CD14-positive monocyte (primary cell): ENCODE results near the gene CDSN. TPM values are rescaled to one million over a fixed set of nuclear protein-coding genes. Genes with fewer than 3 reads are reported as not detected.

Source experiments
- DNase-seq, 3 donors: peaks; one replicate each; pipeline ENCODE4 v3.0.0-alpha.2; 2011 to 2022
- H2AFZ ChIP-seq: 2 replicates; pipeline ENCODE4 v1.6.0; 2012; ENCODE audit warnings: mild to moderate bottlenecking, low read depth, low read length, inconsistent platforms; ENCODE audit not compliant: insufficient read depth, poor library complexity, severe bottlenecking
- H3K27ac ChIP-seq, 2 donors: 1 replicate in 1 of 2; 2 replicates in 1 of 2; pipeline ENCODE4 v1.5.1; 2012 to 2013; ENCODE audit warnings: low read length in 2 of 2, control low read depth in 1 of 2, inconsistent platforms in 1 of 2, low read depth in 1 of 2, mild to moderate bottlenecking in 1 of 2
- H3K27me3 ChIP-seq, 2 donors: one replicate each; pipeline versions ENCODE4 v1.6.0 to v1.6.1; 2011 to 2013; ENCODE audit warnings: low read length in 2 of 2; ENCODE audit not compliant: control insufficient read depth in 2 of 2, insufficient read depth in 2 of 2
- H3K36me3 ChIP-seq, 2 donors: replicated peaks in 1 of 2; 1 replicate in 1 of 2; 2 replicates in 1 of 2; pipeline versions ENCODE4 v1.5.1 to v1.6.1; 2012 to 2013; ENCODE audit warnings: low read length in 2 of 2, control low read depth in 1 of 2, inconsistent platforms in 1 of 2, mild to moderate bottlenecking in 1 of 2; ENCODE audit not compliant: insufficient read depth in 2 of 2, control insufficient read depth in 1 of 2
- H3K4me1 ChIP-seq, 2 donors: 1 replicate in 1 of 2; 2 replicates in 1 of 2; pipeline versions ENCODE4 v1.5.1 to v1.6.1; 2012 to 2013; ENCODE audit warnings: low read length in 2 of 2, control low read depth in 1 of 2, inconsistent platforms in 1 of 2, mild to moderate bottlenecking in 1 of 2, moderate library complexity in 1 of 2; ENCODE audit not compliant: insufficient read depth in 2 of 2, control insufficient read depth in 1 of 2
- H3K4me2 ChIP-seq: replicated peaks from 2 replicates; pipeline ENCODE3; 2012; ENCODE audit warnings: low read length, moderate library complexity, mild to moderate bottlenecking; ENCODE audit not compliant: poor library complexity, severe bottlenecking; ENCODE audit errors: extremely low read depth
- H3K4me3 ChIP-seq, 3 experiments: fragments of 200-600 bp in 1 of 3; sonication (generic) in 1 of 3; replicated peaks in 1 of 3; 1 replicate in 2 of 3; 2 replicates in 1 of 3; pipeline ENCODE4 v1.5.1; 2011 to 2013; ENCODE audit warnings: low read length in 3 of 3, mild to moderate bottlenecking in 3 of 3, control low read depth in 2 of 3, low read depth in 2 of 3, inconsistent platforms in 1 of 3, moderate library complexity in 1 of 3
- H3K79me2 ChIP-seq: 2 replicates; pipeline ENCODE4 v1.6.0; 2012; ENCODE audit warnings: mild to moderate bottlenecking, control low read depth, inconsistent platforms, low read length, moderate library complexity; ENCODE audit not compliant: insufficient read depth
- H3K9ac ChIP-seq: 2 replicates; pipeline ENCODE4 v1.6.0; 2017; ENCODE audit warnings: low read length, mild to moderate bottlenecking; ENCODE audit not compliant: insufficient read depth, poor library complexity, severe bottlenecking
- H3K9me3 ChIP-seq, 2 donors: replicated peaks in 1 of 2; 1 replicate in 1 of 2; 2 replicates in 1 of 2; pipeline versions ENCODE4 v1.5.1 to v1.6.1; 2012 to 2013; ENCODE audit warnings: low read length in 2 of 2, control low read depth in 1 of 2; ENCODE audit not compliant: control insufficient read depth in 1 of 2, insufficient read depth in 1 of 2
- H4K20me1 ChIP-seq: 2 replicates; pipeline ENCODE4 v1.6.0; 2012; ENCODE audit warnings: mild to moderate bottlenecking, low read length, control low read depth, moderate library complexity; ENCODE audit not compliant: insufficient read depth
- H3K27ac Mint-ChIP-seq, 7 donors: one replicate each; pipeline ENCODE4 v1.8.0; 2020; ENCODE audit warnings: mild to moderate bottlenecking in 7 of 7, mixed read lengths in 7 of 7, moderate library complexity in 6 of 7, inconsistent platforms in 2 of 7
- H3K27me3 Mint-ChIP-seq, 3 donors: one replicate each; pipeline ENCODE4 v1.8.0; 2021 to 2022; ENCODE audit warnings: low read depth in 3 of 3, mild to moderate bottlenecking in 3 of 3, mixed read lengths in 3 of 3, moderate library complexity in 3 of 3, inconsistent platforms in 1 of 3
- H3K36me3 Mint-ChIP-seq, 2 donors: one replicate each; pipeline ENCODE4 v1.8.0; 2020; ENCODE audit warnings: mixed read lengths in 2 of 2, inconsistent platforms in 1 of 2, mild to moderate bottlenecking in 1 of 2
- H3K4me1 Mint-ChIP-seq: one replicate; pipeline ENCODE4 v1.8.0; 2020; ENCODE audit warnings: mild to moderate bottlenecking, mixed read lengths
- H3K4me3 Mint-ChIP-seq, 2 donors: one replicate each; pipeline ENCODE4 v1.8.0; 2020; ENCODE audit warnings: mild to moderate bottlenecking in 2 of 2, mixed read lengths in 2 of 2, moderate library complexity in 1 of 2
- H3K9me3 Mint-ChIP-seq, 7 donors: one replicate each; pipeline ENCODE4 v1.8.0; 2020 to 2022; ENCODE audit warnings: mixed read lengths in 7 of 7, mild to moderate bottlenecking in 6 of 7, moderate library complexity in 6 of 7, inconsistent platforms in 2 of 7
- WGBS: methylation state at CpG from one replicate; pipeline ENCODE4 v1.1.5; 2013; ENCODE audit warnings: missing lambda C conversion rate; ENCODE audit not compliant: insufficient coverage; 5-methylcytosine and 5-hydroxymethylcytosine counted together
- intact Hi-C, 2 donors: fragments of 100-400 bp; cut with micrococcal nuclease; formaldehyde crosslinking; loops; one replicate each; pipeline versions ENCODE4 v1.15.0 to v1.15.1; 2023
- polyA plus RNA-seq, 3 donors: library from polyadenylated mRNA; depleted of rRNA in 1 of 3; unstranded in 2 of 3; stranded (reverse) in 1 of 3; fragments of 300-500 nt in 2 of 3; fragments of >200 nt in 1 of 3; fragmentation: Illumina TruSeq in 2 of 3; gene quantifications; 1 replicate in 2 of 3; 2 replicates in 1 of 3; pipeline ENCODE4 v1.2.3, GENCODE V29; 2012 to 2021
- TF ChIP-seq, protein P1 (sequence below): fragments of 200-600 bp; IDR thresholded peaks from one replicate; pipeline ENCODE4 v1.8.0; 2022; ENCODE audit warnings: antibody characterized with exemption, mild to moderate bottlenecking

CDSN gene
- polyA plus RNA-seq, 3 donors = not detected

- Mint-ChIP-seq H3K27ac (peak overlapping the region in 1 of 7 donors; percentile 66), H3K36me3 (no peaks in the 10 kb centered on the region), H3K27me3 (peaks cover 12 to 14% (median 13%) of the 10 kb centered on the region in 3 donors), H3K9me3 (peaks cover 0 to 2% (median 0%) of the 10 kb centered on the region in 7 donors), H3K4me3 (no peak overlapping the region), H3K4me1 (peaks cover 41% of the 10 kb centered on the region)
- intact Hi-C loops = no loop called here
- no peak overlapping the region for H2AFZ ChIP-seq
- TF ChIP-seq, protein P1, sequence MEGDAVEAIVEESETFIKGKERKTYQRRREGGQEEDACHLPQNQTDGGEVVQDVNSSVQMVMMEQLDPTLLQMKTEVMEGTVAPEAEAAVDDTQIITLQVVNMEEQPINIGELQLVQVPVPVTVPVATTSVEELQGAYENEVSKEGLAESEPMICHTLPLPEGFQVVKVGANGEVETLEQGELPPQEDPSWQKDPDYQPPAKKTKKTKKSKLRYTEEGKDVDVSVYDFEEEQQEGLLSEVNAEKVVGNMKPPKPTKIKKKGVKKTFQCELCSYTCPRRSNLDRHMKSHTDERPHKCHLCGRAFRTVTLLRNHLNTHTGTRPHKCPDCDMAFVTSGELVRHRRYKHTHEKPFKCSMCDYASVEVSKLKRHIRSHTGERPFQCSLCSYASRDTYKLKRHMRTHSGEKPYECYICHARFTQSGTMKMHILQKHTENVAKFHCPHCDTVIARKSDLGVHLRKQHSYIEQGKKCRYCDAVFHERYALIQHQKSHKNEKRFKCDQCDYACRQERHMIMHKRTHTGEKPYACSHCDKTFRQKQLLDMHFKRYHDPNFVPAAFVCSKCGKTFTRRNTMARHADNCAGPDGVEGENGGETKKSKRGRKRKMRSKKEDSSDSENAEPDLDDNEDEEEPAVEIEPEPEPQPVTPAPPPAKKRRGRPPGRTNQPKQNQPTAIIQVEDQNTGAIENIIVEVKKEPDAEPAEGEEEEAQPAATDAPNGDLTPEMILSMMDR = no peak
- no peak for DNase-seq
- no peaks in the 10 kb centered on the region for H3K79me2 ChIP-seq
- H3K4me2 ChIP-seq = no peak overlapping the region
- H4K20me1 ChIP-seq = no peaks in the 10 kb centered on the region
- H3K9ac ChIP-seq = no peak overlapping the region
- H3K36me3 ChIP-seq = no peaks in the 10 kb centered on the region
- no peak overlapping the region for H3K4me3 ChIP-seq
- no peaks in the 10 kb centered on the region for H3K9me3 ChIP-seq
- peaks cover 0 to 3% of the 10 kb centered on the region in 2 donors for H3K27me3 ChIP-seq
- WGBS = 91% methylated on average over 12 of the region's 13 CpGs
- peaks cover 16 to 32% of the 10 kb centered on the region in 2 donors for H3K4me1 ChIP-seq
- no peak overlapping the region for H3K27ac ChIP-seq
These were observed 8.5 kb downstream of the CDSN start for GRCh38 chr6:31111712-31112111.

DNA sequence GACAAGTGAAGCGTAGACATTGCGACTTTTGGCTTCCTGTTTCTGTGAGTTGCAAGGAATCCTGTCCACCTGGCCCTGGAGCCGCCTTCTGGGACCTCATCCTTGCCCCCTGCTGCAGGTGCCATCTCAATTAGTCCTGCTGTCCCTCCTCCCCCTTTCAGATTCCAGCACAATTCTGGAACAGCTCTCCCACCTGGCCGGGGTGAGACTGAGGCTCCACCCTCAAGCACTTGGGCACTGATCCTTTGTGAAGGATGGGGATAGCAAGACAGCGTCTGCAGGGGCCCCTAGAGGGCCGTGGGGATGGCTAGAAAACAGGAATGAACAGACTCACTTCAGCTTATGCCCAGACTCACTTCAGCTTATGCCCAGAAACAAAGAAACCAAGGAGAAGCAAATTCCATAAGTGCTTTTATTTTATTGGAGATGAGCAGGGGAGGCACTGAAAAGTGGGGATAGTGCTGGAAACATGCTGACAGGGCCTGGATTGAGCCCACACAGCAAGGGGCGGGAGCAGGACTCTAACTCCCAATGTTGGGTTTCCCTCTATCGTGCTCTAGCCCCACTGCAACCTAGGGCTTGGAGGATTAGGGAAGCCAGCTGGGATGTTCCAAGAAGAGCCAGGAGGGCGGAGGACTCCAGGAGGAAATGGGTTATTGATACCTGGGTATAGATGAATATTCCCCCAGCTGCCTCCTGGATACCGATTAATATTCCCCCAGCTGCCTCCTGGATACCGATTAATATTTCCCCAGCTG lies 9.2 kb downstream of the CDSN start:
- peaks cover 39% of the 10 kb centered on the region for H3K4me1 Mint-ChIP-seq
- H3K27me3 ChIP-seq = peaks cover 0 to 3% of the 10 kb centered on the region in 2 donors
- no peak overlapping the region for H3K27ac ChIP-seq
- H3K9ac ChIP-seq = no peak overlapping the region
- no peaks in the 10 kb centered on the region for H4K20me1 ChIP-seq
- no peaks in the 10 kb centered on the region for H3K36me3 Mint-ChIP-seq
- H2AFZ ChIP-seq = no peak overlapping the region
- no peak overlapping the region for H3K4me3 Mint-ChIP-seq
- H3K36me3 ChIP-seq = no peaks in the 10 kb centered on the region
- peaks cover 0 to 2% (median 0%) of the 10 kb centered on the region in 7 donors for H3K9me3 Mint-ChIP-seq
- no peak for DNase-seq
- 83% methylated on average over 3 of the region's 11 CpGs for WGBS
- TF ChIP-seq, protein P1 = no peak
- peaks cover 16 to 31% of the 10 kb centered on the region in 2 donors for H3K4me1 ChIP-seq
- H3K79me2 ChIP-seq = no peaks in the 10 kb centered on the region
- H3K9me3 ChIP-seq = no peaks in the 10 kb centered on the region
- H3K27ac Mint-ChIP-seq = peak overlapping the region in 1 of 7 donors; percentile 15
- intact Hi-C loops = no loop called here
- peaks cover 12 to 15% (median 13%) of the 10 kb centered on the region in 3 donors for H3K27me3 Mint-ChIP-seq
- no peak overlapping the region for H3K4me3 ChIP-seq
- H3K4me2 ChIP-seq = no peak overlapping the region
